ENCODE data around the gene MTF1. TPM values are rescaled to one million over a fixed set of nuclear protein-coding genes. Genes with fewer than 3 reads are reported as not detected.

MTF1 gene
- total RNA-seq, 1 experiment from 2014 or later: 5.1 TPM

DNA sequence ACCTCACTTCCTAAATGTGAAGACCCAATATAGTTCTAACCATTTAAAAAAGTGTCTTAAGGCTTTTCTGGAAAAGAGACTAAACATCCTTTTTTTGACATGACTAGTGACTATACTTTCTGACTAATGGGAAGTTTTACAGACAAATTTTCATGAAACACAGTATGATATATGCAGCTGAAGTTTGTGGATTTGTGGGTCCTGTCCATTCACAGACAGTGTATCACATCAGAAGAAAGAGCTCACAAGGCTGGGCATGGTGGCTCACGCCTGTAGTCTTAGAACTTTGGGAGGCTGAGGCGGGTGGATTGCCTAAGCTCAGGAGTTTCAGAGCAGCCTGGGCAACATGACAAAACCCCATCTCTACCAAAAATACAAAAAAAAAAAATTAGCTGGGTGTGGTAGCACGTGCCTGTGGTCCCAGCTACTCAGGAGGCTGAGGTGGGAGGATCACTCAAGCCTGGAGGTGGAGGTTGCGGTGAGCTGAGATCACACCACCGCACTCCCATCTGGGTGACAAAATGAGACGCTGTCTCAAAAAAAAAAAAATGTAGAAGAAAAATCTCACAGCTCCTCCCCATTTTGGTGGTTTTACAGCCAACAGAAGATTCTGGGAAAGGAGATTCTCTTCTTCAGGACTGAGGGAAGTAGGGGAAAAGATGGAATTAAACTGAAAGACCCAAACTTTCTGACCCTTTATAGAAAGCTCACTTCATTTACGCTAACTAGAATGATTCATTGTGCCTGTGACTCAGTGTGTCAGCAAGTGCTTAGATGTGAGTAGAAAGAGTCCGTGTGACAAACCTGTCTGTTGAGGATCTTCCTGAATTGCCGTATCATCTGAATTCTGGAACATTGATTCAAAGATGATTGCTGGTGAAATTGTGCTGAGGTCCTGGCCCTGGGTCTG, 36.2 kb downstream of the MTF1 start:
- no peak overlapping the region for H3K27ac ChIP-seq (ENCODE audit: low read length)
- H3K9ac ChIP-seq (ENCODE audit: low read length): no peak overlapping the region
- peaks cover 5% of the 10 kb centered on the region; the same call in 1 of the 2 replicates for H3K79me2 ChIP-seq (ENCODE audit: low read length)
- H3K9me2 ChIP-seq (replicated peaks; ENCODE audit: insufficient read depth, low read length): no peaks in the 10 kb centered on the region
- H3K27me3 ChIP-seq (ENCODE audit: low read length): no peaks in the 10 kb centered on the region
- peaks cover 13% of the 10 kb centered on the region for H3K36me3 ChIP-seq (ENCODE audit: insufficient read depth, low read length)
- no peak overlapping the region for H3K4me3 ChIP-seq (ENCODE audit: low read length)
- DNase-seq: no peak
- H3K4me1 ChIP-seq (ENCODE audit: low read length): peaks cover 12% of the 10 kb centered on the region
- no peak overlapping the region for H3K4me2 ChIP-seq (ENCODE audit: low read depth, low read length, poor library complexity, severe bottlenecking)
- no peaks in the 10 kb centered on the region for H4K20me1 ChIP-seq (ENCODE audit: insufficient read depth, low read depth, low read length)
- no peak overlapping the region for H2AFZ ChIP-seq (ENCODE audit: low read length)
- H3K9me3 ChIP-seq (ENCODE audit: low read length): no peaks in the 10 kb centered on the region

DNA sequence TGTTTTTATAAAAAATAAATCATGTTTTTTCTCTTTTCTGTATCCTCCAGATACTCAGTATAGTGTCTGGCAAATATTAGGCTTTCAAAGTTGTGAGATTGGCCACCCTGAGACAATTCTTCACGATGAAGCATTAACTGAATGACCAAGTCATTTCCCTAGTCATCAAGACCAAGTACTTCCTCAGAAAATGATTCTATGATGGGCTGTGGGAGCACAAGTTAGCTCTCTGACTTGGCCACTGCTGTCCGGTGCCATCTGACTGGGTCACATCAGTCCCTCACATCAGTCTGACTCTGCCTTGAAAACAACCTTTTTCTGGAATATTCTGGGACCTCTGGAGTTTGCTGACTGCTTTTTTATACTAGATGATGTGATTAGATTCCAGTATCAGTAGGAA, 37.9 kb downstream of the MTF1 start:
- Histone ChIP-seq H3K79me2 (ENCODE audit: low read length) (peaks cover 5% of the 10 kb centered on the region), H3K36me3 (ENCODE audit: insufficient read depth, low read length) (peaks cover 16% of the 10 kb centered on the region), H3K9ac (ENCODE audit: low read length) (no peak overlapping the region), H3K27ac (ENCODE audit: low read length) (no peak overlapping the region), H4K20me1 (ENCODE audit: insufficient read depth, low read depth, low read length) (no peaks in the 10 kb centered on the region), H3K27me3 (ENCODE audit: low read length) (no peaks in the 10 kb centered on the region), H2AFZ (ENCODE audit: low read length) (no peak overlapping the region), H3K9me3 (ENCODE audit: low read length) (no peaks in the 10 kb centered on the region), H3K4me1 (ENCODE audit: low read length) (peaks cover 12% of the 10 kb centered on the region), H3K4me3 (ENCODE audit: low read length) (no peak overlapping the region), H3K4me2 (ENCODE audit: low read depth, low read length, poor library complexity, severe bottlenecking) (no peak overlapping the region), H3K9me2 (replicated peaks; ENCODE audit: insufficient read depth, low read length) (no peaks in the 10 kb centered on the region)
- no peak for DNase-seq

DNA sequence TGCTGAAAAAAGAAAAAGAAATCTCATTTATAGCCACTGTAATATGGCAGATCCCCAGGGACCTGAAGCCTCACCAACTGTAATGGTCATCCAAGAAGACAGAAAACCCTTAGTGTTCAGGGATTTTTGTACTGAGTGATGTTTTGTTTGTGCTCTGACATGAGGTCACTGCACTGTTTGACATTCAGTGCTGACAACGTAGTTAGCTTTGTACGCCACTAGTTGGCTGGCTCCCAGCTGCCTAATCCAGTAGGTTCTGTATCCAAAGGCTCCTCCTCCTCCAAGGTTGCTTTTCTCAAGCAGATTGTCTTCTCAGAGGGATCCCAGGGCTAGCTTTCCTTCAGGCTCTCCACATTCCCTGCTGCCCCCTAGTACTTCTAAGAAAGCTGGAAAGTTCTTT, 41.9 kb downstream of the MTF1 start:
- Histone ChIP-seq H3K4me2 (ENCODE audit: low read depth, low read length, poor library complexity, severe bottlenecking) (no peak overlapping the region), H3K9ac (ENCODE audit: low read length) (no peak overlapping the region), H3K9me3 (ENCODE audit: low read length) (no peaks in the 10 kb centered on the region), H2AFZ (ENCODE audit: low read length) (no peak overlapping the region), H3K9me2 (replicated peaks; ENCODE audit: insufficient read depth, low read length) (no peaks in the 10 kb centered on the region), H3K27me3 (ENCODE audit: low read length) (no peaks in the 10 kb centered on the region), H3K4me3 (ENCODE audit: low read length) (no peak overlapping the region), H4K20me1 (ENCODE audit: insufficient read depth, low read depth, low read length) (no peaks in the 10 kb centered on the region), H3K27ac (ENCODE audit: low read length) (no peak overlapping the region), H3K4me1 (ENCODE audit: low read length) (peaks cover 12% of the 10 kb centered on the region), H3K36me3 (ENCODE audit: insufficient read depth, low read length) (peaks cover 16% of the 10 kb centered on the region), H3K79me2 (ENCODE audit: low read length) (peaks cover 14% of the 10 kb centered on the region)
- DNase-seq: no peak

DNA sequence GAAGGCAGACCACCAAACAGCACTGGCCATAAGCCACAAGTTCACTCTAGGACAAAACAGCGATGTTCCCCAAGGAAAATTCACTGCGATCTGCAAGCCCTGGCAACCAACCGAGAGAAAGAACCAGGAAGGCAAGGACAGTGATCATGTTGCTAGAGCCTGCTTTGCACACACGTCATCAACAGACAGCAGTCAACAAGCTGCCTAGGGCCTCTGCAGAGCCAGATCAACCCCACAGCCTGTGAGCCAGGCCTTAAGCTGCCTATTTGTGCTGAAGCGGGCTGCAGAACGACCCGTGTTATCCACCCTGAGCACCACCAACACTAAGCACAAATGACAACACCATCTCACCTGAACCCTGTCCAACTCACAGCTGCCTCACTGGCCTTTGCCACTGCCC, 45.1 kb downstream of the MTF1 start:
- no peak overlapping the region for H3K9ac ChIP-seq (ENCODE audit: low read length)
- H3K36me3 ChIP-seq (ENCODE audit: insufficient read depth, low read length): peaks cover 6% of the 10 kb centered on the region; the same call in 1 of the 2 replicates
- peaks cover 31% of the 10 kb centered on the region for H3K79me2 ChIP-seq (ENCODE audit: low read length)
- no peaks in the 10 kb centered on the region for H3K9me3 ChIP-seq (ENCODE audit: low read length)
- no peak overlapping the region for H3K4me3 ChIP-seq (ENCODE audit: low read length)
- H3K27me3 ChIP-seq (ENCODE audit: low read length): no peaks in the 10 kb centered on the region
- H3K4me2 ChIP-seq (ENCODE audit: low read depth, low read length, poor library complexity, severe bottlenecking): no peak overlapping the region
- no peak for DNase-seq
- H3K27ac ChIP-seq (ENCODE audit: low read length): no peak overlapping the region
- H3K9me2 ChIP-seq (replicated peaks; ENCODE audit: insufficient read depth, low read length): no peaks in the 10 kb centered on the region
- peaks cover 26% of the 10 kb centered on the region for H3K4me1 ChIP-seq (ENCODE audit: low read length)
- H2AFZ ChIP-seq (ENCODE audit: low read length): no peak overlapping the region
- no peaks in the 10 kb centered on the region for H4K20me1 ChIP-seq (ENCODE audit: insufficient read depth, low read depth, low read length)

DNA sequence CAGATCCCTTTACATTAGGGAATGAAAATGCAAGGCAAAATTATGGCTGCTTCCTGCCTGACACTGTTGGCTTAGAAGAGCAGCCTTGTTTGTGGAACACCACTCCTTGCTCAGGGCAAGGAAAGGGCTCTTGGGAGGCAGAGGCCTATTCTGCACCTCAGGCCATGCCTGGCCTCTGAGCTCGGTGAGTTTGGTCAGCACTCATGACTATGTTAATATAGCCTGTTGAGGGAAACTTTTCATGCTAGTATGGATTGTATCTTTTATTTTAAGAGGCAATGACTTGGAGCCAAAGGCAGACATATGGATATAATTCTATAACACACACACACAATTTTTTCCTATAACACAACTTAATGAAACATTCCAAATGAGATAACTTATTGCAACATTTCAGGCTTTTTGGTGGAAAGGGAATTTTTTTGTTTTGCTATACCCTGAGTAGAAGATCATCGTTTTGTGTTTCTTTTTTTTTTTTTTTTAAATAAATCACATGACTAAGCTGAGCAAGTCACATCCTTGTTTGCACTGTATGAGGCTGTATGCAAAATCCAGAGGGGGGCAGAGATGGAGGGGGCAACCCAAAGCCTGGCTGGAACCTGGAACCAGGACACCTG, 45.8 kb downstream of the MTF1 start:
- no peaks in the 10 kb centered on the region for H3K9me3 ChIP-seq (ENCODE audit: low read length)
- no peak overlapping the region for H3K27ac ChIP-seq (ENCODE audit: low read length)
- no peak for DNase-seq
- no peak overlapping the region for H2AFZ ChIP-seq (ENCODE audit: low read length)
- H3K27me3 ChIP-seq (ENCODE audit: low read length): no peaks in the 10 kb centered on the region
- H3K4me3 ChIP-seq (ENCODE audit: low read length): no peak overlapping the region
- peaks cover 6% of the 10 kb centered on the region; the same call in 1 of the 2 replicates for H3K36me3 ChIP-seq (ENCODE audit: insufficient read depth, low read length)
- no peak overlapping the region for H3K4me2 ChIP-seq (ENCODE audit: low read depth, low read length, poor library complexity, severe bottlenecking)
- H3K9me2 ChIP-seq (replicated peaks; ENCODE audit: insufficient read depth, low read length): no peaks in the 10 kb centered on the region
- no peaks in the 10 kb centered on the region for H4K20me1 ChIP-seq (ENCODE audit: insufficient read depth, low read depth, low read length)
- no peak overlapping the region for H3K9ac ChIP-seq (ENCODE audit: low read length)
- peaks cover 32% of the 10 kb centered on the region for H3K4me1 ChIP-seq (ENCODE audit: low read length)
- peaks cover 33% of the 10 kb centered on the region for H3K79me2 ChIP-seq (ENCODE audit: low read length)

DNA sequence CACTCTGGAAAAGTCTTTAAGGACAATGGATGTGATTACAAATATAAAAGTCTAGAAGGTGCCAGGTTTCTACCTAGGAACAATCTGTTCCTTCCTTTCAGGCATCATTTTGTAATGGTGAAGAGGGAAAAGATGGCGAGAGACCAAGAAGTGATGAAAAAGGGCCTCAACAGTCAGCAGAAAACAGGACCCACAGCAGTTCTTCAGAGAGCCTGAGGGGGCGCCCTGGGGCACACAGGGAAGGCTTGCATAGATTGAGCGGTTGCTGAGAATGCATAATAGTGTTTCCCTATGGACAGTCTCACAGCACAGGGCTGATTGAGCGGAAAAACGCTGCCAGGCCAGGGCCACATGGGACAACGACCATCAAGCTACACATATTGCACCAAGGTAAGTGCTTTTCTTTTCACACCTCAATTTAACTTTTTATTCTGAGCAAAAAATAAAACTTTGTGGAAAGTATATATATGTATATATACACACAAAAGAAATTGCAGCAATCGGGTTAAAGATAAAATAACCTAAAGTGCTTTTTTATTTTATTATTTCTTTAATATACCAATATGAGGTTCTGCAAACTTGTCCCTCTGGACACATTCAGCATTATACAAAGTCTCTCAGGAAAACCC, 48.3 kb downstream of the MTF1 start:
- Histone ChIP-seq H3K4me1 (ENCODE audit: low read length) (peaks cover 43% of the 10 kb centered on the region), H2AFZ (ENCODE audit: low read length) (no peak overlapping the region), H3K79me2 (ENCODE audit: low read length) (peaks cover 52% of the 10 kb centered on the region), H3K9me2 (replicated peaks; ENCODE audit: insufficient read depth, low read length) (no peaks in the 10 kb centered on the region), H3K27me3 (ENCODE audit: low read length) (no peaks in the 10 kb centered on the region), H3K4me3 (ENCODE audit: low read length) (no peak overlapping the region), H3K27ac (ENCODE audit: low read length) (peak overlapping the region; percentile 41), H3K4me2 (ENCODE audit: low read depth, low read length, poor library complexity, severe bottlenecking) (peak overlapping the region; percentile 43), H3K9me3 (ENCODE audit: low read length) (no peaks in the 10 kb centered on the region), H3K36me3 (ENCODE audit: insufficient read depth, low read length) (peaks cover 10% of the 10 kb centered on the region; the same call in 1 of the 2 replicates), H3K9ac (ENCODE audit: low read length) (peak overlapping the region; percentile 5; the same call in 1 of the 2 replicates), H4K20me1 (ENCODE audit: insufficient read depth, low read depth, low read length) (peaks cover 14% of the 10 kb centered on the region)
- peak; percentile 94 for DNase-seq

DNA sequence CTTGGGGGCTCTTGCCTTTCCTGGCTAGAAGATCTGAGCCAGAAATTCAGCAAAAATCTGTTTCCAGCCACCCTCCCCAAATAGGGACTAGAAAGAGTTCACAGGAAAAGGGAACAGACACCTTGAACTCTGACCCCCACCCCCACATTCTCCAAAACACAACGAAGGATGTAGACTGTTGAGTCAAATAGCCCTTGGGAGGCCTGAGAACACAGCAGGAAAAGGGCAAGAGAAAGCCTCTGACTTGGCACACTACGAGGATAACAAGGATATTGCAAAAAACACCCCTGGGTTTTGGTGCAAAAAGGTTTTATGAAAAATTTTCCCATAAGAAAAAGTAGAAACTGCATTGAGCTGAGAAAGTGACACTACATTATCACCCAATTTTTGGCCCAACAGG, 49.5 kb downstream of the MTF1 start:
- H4K20me1 ChIP-seq (ENCODE audit: insufficient read depth, low read depth, low read length): peaks cover 20% of the 10 kb centered on the region
- H3K36me3 ChIP-seq (ENCODE audit: insufficient read depth, low read length): peaks cover 22% of the 10 kb centered on the region; the same call in 1 of the 2 replicates
- H3K27me3 ChIP-seq (ENCODE audit: low read length): no peaks in the 10 kb centered on the region
- H3K9me2 ChIP-seq (replicated peaks; ENCODE audit: insufficient read depth, low read length): no peaks in the 10 kb centered on the region
- no peak overlapping the region for H3K4me2 ChIP-seq (ENCODE audit: low read depth, low read length, poor library complexity, severe bottlenecking)
- H2AFZ ChIP-seq (ENCODE audit: low read length): no peak overlapping the region
- no peak overlapping the region for H3K4me3 ChIP-seq (ENCODE audit: low read length)
- no peak for DNase-seq
- H3K9ac ChIP-seq (ENCODE audit: low read length): no peak overlapping the region
- peak overlapping the region; percentile 41; the same call in 1 of the 2 replicates for H3K27ac ChIP-seq (ENCODE audit: low read length)
- peaks cover 43% of the 10 kb centered on the region for H3K4me1 ChIP-seq (ENCODE audit: low read length)
- peaks cover 63% of the 10 kb centered on the region for H3K79me2 ChIP-seq (ENCODE audit: low read length)
- no peaks in the 10 kb centered on the region for H3K9me3 ChIP-seq (ENCODE audit: low read length)

Measured in Karpas-422 (cell line).